Fibroblast of villous mesenchyme (primary cell): ENCODE data around the gene SLIT1. TPM values are rescaled to one million over a fixed set of nuclear protein-coding genes. Genes with fewer than 3 reads are reported as not detected.
A peak's percentile ranks its signal among the peaks of the same experiment; 100 is the strongest.

Experiments
- DNase-seq: peaks from one replicate; pipeline ENCODE4 v3.0.0-alpha.2; 2010; ENCODE audit warnings: low read depth
- H3K4me3 ChIP-seq: 2 replicates; pipeline ENCODE4 v1.5.1; 2011; ENCODE audit warnings: low read depth, mild to moderate bottlenecking, low read length
- total RNA-seq: library from RNA; depleted of rRNA; stranded (reverse); fragments of >200 nt; gene quantifications from 2 replicates; pipeline ENCODE4 v1.2.3, GENCODE V29; 2012
- TF ChIP-seq, protein P1 (sequence below): IDR thresholded peaks from 2 replicates; pipeline ENCODE4 v1.5.1; 2012; ENCODE audit warnings: low read depth, mild to moderate bottlenecking, low read length; ENCODE audit not compliant: insufficient read depth

The SLIT1 gene
- total RNA-seq, 1 donor: not detected

DNA sequence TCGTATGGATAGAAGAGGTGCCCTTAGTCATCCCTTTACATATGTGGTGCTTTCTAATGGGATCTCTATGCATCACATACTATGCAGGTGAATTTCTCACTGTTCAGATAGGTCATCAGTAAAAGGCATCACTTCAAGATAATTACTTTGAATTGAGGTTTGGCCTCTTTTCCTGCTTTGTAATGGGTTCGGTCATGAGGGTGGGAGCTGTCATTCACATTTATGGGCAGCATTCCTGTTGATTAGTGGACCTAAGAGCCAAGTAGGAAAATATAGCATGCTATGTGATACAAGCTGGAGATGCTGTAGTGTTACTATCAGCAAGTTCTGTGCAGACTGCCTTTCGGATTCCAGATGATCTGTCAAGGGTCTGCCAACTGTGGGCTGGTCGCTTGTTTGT lies 197.3 kb downstream of the SLIT1 start:
- no peak overlapping the region for H3K4me3 ChIP-seq
- TF ChIP-seq, protein P1, sequence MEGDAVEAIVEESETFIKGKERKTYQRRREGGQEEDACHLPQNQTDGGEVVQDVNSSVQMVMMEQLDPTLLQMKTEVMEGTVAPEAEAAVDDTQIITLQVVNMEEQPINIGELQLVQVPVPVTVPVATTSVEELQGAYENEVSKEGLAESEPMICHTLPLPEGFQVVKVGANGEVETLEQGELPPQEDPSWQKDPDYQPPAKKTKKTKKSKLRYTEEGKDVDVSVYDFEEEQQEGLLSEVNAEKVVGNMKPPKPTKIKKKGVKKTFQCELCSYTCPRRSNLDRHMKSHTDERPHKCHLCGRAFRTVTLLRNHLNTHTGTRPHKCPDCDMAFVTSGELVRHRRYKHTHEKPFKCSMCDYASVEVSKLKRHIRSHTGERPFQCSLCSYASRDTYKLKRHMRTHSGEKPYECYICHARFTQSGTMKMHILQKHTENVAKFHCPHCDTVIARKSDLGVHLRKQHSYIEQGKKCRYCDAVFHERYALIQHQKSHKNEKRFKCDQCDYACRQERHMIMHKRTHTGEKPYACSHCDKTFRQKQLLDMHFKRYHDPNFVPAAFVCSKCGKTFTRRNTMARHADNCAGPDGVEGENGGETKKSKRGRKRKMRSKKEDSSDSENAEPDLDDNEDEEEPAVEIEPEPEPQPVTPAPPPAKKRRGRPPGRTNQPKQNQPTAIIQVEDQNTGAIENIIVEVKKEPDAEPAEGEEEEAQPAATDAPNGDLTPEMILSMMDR: no peak
- DNase-seq: peak; percentile 39

DNA sequence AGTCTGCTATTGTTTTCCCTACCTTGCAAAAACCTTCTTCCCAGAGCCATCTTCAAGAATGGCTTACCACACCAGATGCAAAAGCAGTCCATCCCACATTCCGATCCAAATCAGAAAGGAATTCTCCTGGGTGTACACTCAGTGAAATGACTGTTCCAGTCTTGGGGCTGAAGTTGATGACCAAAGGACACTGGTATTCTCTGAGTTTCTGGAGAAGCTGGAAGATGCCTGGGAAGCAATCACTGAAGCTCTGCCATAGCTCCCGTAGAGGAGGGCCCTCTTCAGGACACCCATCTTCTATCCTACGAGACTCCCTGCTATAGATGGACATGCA lies 197.9 kb downstream of the SLIT1 start:
- H3K4me3 ChIP-seq: no peak overlapping the region
- TF ChIP-seq, protein P1: no peak
- no peak for DNase-seq

DNA sequence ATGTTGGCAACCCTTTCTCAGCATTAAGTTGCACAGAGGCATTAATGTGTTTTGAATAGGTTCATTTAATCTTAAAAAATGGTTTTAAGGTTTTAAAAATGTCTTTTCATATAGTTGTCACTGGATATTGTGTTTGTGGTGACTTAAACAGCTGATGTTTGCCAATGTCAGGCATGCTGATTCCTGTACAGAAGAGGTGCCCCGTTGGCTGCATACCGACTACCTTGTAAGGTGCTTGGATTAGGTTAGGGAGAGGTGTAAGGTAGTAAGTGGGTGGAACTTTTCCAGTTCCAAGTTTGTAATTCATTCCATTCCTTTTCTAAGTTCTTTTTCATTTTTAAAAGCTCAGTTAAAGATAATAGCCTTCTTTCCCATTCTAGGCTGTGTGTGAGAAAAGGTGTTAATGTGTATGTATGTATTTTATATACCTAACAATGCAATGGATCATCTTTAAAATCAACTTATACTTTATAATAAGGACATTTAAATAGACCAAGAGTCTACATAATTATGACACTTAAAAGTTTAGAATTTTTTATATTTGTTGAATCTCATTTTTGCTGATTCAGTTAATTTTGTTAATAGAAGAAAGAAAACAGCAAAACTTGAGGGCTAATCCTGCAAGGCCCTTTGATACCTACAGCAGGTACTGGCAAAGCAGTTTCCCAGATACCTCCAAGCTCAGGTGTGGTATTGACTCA lies 198.5 kb downstream of the SLIT1 start:
- DNase-seq: no peak
- TF ChIP-seq, protein P1: no peak
- no peak overlapping the region for H3K4me3 ChIP-seq

DNA sequence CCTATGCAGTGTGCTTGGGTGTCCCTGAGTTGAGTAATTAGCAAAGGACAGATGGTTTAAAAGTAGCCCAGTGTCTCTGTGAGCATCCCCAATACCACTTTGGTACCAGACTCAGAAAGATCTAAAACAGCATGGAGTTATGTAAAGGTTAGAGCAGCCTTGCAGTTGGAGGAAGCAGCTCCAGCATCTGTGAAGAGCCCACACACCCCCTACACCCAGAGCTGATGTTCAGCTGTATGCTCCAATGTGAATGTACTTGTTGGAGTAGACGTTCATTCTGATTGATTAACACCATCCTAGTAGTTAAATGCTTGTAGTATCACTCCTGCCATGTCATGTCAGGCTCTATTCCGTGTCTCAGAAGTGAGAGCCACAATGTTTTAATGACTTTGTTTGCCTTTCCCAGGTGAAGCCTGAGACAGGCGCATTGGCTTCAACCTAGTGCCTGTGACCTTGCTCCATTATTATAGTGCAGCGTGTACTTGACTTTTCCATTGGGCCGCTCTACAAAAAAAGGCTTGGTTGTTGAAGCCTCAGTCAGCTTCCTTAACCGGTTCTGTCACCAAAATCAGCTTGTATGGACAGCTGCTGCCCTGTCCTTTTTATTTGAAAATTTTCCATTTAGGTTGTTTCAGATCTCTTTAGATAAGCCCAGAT lies 199.4 kb downstream of the SLIT1 start:
- TF ChIP-seq, protein P1: no peak
- DNase-seq: no peak

GRCh38 chr10:96984541-96985131 lies 201.1 kb downstream of the SLIT1 start:
- DNase-seq: no peak
- TF ChIP-seq, protein P1: no peak
- H3K4me3 ChIP-seq: no peak overlapping the region

More for the DNA sequence above, 199.4 kb downstream of the SLIT1 start:
- H3K4me3 ChIP-seq: no peak overlapping the region

GRCh38 chr10:96982149-96982930 lies 203.4 kb downstream of the SLIT1 start:
- DNase-seq: no peak
- TF ChIP-seq, protein P1: no peak

More at GRCh38 chr10:96982149-96982930, 203.4 kb downstream of the SLIT1 start:
- H3K4me3 ChIP-seq: no peak overlapping the region
